HG02678 (cell line): Measurements from ENCODE around the gene SYT13.

Experiments used
- ATAC-seq: cut with Tn5 transposase; IDR thresholded peaks from one replicate; pipeline ENCODE4 v1.9.1; 2021; ENCODE audit warnings: mild to moderate bottlenecking, moderate library complexity; ENCODE audit not compliant: unreplicated experiment

Gene SYT13

GRCh38 chr11:45224766-45225165 is 61.4 kb downstream of the SYT13 start:
- no peak for ATAC-seq

GRCh38 chr11:45223496-45223895 is 62.6 kb downstream of the SYT13 start:
- ATAC-seq: no peak

- no peak for ATAC-seq
Observed at GRCh38 chr11:45219411-45219810, 66.7 kb downstream of the SYT13 start.

- ATAC-seq: no peak
Observed at GRCh38 chr11:45218705-45219104, 67.4 kb downstream of the SYT13 start.

- no peak for ATAC-seq
Observed at GRCh38 chr11:45217991-45218390, 68.2 kb downstream of the SYT13 start.

- ATAC-seq: no peak
Observed at GRCh38 chr11:45216901-45217300, 69.2 kb downstream of the SYT13 start.

GRCh38 chr11:45216031-45216430 is 70.1 kb downstream of the SYT13 start:
- ATAC-seq: no peak

- no peak for ATAC-seq
Observed at GRCh38 chr11:45215098-45215865, 70.9 kb downstream of the SYT13 start.

GRCh38 chr11:45213717-45214116 is 72.4 kb downstream of the SYT13 start:
- no peak for ATAC-seq

GRCh38 chr11:45213316-45213665 is 72.8 kb downstream of the SYT13 start:
- no peak for ATAC-seq

- ATAC-seq: no peak
Observed at GRCh38 chr11:45212566-45213315, 73.4 kb downstream of the SYT13 start.

- no peak for ATAC-seq
Observed at GRCh38 chr11:45211732-45212131, 74.4 kb downstream of the SYT13 start.

GRCh38 chr11:45210846-45211245 is 75.3 kb downstream of the SYT13 start:
- no peak for ATAC-seq

- ATAC-seq: no peak
Observed at GRCh38 chr11:45209891-45210699, 76.0 kb downstream of the SYT13 start.

- no peak for ATAC-seq
Observed at GRCh38 chr11:45209000-45209879, 76.9 kb downstream of the SYT13 start.

- ATAC-seq: no peak
Observed at GRCh38 chr11:45208135-45208534, 78.0 kb downstream of the SYT13 start.

GRCh38 chr11:45205978-45206377 is 80.2 kb downstream of the SYT13 start:
- ATAC-seq: no peak

- no peak for ATAC-seq
Observed at GRCh38 chr11:45204761-45205160, 81.4 kb downstream of the SYT13 start.

- no peak for ATAC-seq
Observed at GRCh38 chr11:45193695-45194094, 92.4 kb downstream of the SYT13 start.
